Loucy (cell line): ENCODE results near the gene OR1F1.

Source experiments
- H2AFZ ChIP-seq: fragments of 200-600 bp; sonication (generic); 2 replicates; pipeline ENCODE4 v1.6.0; 2016; ENCODE audit warnings: antibody characterized with exemption, mild to moderate bottlenecking, low read length, moderate library complexity
- H3F3A ChIP-seq: fragments of 200-600 bp; 2 replicates; pipeline ENCODE4 v1.6.0; 2016; ENCODE audit warnings: antibody characterized with exemption, low read depth, mild to moderate bottlenecking
- H3K27me3 ChIP-seq: fragments of 200-600 bp; sonication (generic); 2 replicates; pipeline ENCODE4 v1.6.1; 2014; ENCODE audit warnings: low read length, mild to moderate bottlenecking; ENCODE audit not compliant: insufficient read depth, poor library complexity, severe bottlenecking
- H3K36me3 ChIP-seq: fragments of 200-600 bp; sonication (generic); 2 replicates; pipeline ENCODE4 v1.6.1; 2016; ENCODE audit warnings: low read length; ENCODE audit not compliant: insufficient read depth
- H3K4me1 ChIP-seq: fragments of 200-600 bp; sonication (generic); 2 replicates; pipeline ENCODE4 v1.5.1; 2014; ENCODE audit warnings: low read length, mild to moderate bottlenecking; ENCODE audit not compliant: insufficient read depth, poor library complexity, severe bottlenecking
- H3K4me2 ChIP-seq: fragments of 200-600 bp; sonication (generic); 2 replicates; pipeline ENCODE4 v1.6.0; 2014; ENCODE audit warnings: antibody characterized with exemption, low read length, low read depth, mild to moderate bottlenecking; ENCODE audit not compliant: poor library complexity, severe bottlenecking
- H3K4me3 ChIP-seq: fragments of 200-600 bp; sonication (generic); 2 replicates; pipeline ENCODE4 v1.5.1; 2014; ENCODE audit warnings: low read length, mild to moderate bottlenecking, mixed read lengths; ENCODE audit not compliant: poor library complexity, severe bottlenecking
- H3K79me2 ChIP-seq: fragments of 200-600 bp; sonication (generic); 2 replicates; pipeline ENCODE4 v1.6.1; 2014; ENCODE audit warnings: low read length; ENCODE audit not compliant: insufficient read depth
- H3K9ac ChIP-seq: fragments of 200-600 bp; sonication (generic); 2 replicates; pipeline ENCODE4 v1.6.0; 2014; ENCODE audit warnings: mild to moderate bottlenecking, low read depth, low read length, moderate library complexity; ENCODE audit not compliant: poor library complexity, severe bottlenecking
- H3K9me2 ChIP-seq: fragments of 200-600 bp; sonication (generic); replicated peaks from 2 replicates; pipeline ENCODE4 v1.6.1; 2016; ENCODE audit warnings: low read depth, low read length, mixed read lengths
- H3K9me3 ChIP-seq: fragments of 200-600 bp; sonication (generic); 2 replicates; pipeline ENCODE4 v1.6.1; 2014; ENCODE audit warnings: mild to moderate bottlenecking, antibody characterized with exemption, low read length, low read depth; ENCODE audit not compliant: insufficient read depth
- H4K20me1 ChIP-seq: fragments of 200-600 bp; sonication (generic); 2 replicates; pipeline ENCODE4 v1.6.0; 2014; ENCODE audit warnings: antibody characterized with exemption, low read length, mild to moderate bottlenecking; ENCODE audit not compliant: insufficient read depth, poor library complexity, severe bottlenecking
- EZH2phosphoT487 ChIP-seq: fragments of 200-600 bp; IDR thresholded peaks from 2 replicates; pipeline ENCODE4 v1.6.1; 2018; ENCODE audit warnings: antibody characterized with exemption, mild to moderate bottlenecking, moderate library complexity, borderline replicate concordance
- TF ChIP-seq, protein P1 (sequence below): fragments of 200-600 bp; sonication (generic); conservative IDR thresholded peaks from 2 replicates; pipeline ENCODE4 v1.5.1; 2014; ENCODE audit warnings: mild to moderate bottlenecking, antibody characterized with exemption, low read length

OR1F1 gene

DNA sequence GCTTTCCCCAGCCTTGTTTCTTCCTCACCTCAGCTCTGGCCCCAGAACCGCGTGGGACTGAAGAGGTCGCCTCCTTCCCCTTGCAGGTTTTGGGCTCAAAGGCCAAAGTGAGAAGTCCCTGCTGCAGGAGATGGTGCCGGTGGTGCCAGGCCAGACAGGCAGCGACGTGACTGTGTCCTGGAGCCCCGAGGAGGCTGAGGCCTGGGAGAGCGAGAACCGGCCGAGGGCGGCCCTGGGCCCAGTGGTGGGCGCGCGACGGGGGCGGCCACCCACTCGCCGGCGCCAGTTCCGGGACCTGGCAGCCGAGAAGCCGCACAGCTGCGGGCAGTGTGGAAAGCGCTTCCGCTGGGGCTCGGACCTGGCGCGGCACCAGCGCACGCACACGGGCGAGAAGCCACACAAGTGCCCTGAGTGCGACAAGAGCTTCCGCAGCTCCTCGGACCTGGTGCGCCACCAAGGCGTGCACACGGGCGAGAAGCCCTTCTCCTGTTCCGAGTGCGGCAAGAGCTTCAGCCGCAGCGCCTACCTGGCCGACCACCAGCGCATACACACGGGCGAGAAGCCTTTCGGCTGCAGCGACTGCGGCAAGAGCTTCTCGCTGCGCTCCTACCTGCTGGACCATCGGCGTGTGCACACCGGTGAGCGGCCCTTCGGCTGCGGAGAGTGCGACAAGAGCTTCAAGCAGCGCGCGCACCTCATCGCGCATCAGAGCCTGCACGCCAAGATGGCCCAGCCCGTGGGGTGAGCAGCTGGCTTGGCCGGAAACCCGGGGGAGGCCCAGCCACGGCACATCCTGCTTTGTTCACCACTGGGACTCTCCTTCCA, 47.2 kb upstream of the OR1F1 start:
- no peaks in the 10 kb centered on the region for H3F3A ChIP-seq
- no peaks in the 10 kb centered on the region for H3K9me2 ChIP-seq
- no peak overlapping the region for H3K4me2 ChIP-seq
- no peak overlapping the region for H2AFZ ChIP-seq
- H4K20me1 ChIP-seq = no peaks in the 10 kb centered on the region
- H3K9ac ChIP-seq = no peak overlapping the region
- no peaks in the 10 kb centered on the region for H3K4me1 ChIP-seq
- no peak for TF ChIP-seq EZH2phosphoT487
- TF ChIP-seq, protein P1, sequence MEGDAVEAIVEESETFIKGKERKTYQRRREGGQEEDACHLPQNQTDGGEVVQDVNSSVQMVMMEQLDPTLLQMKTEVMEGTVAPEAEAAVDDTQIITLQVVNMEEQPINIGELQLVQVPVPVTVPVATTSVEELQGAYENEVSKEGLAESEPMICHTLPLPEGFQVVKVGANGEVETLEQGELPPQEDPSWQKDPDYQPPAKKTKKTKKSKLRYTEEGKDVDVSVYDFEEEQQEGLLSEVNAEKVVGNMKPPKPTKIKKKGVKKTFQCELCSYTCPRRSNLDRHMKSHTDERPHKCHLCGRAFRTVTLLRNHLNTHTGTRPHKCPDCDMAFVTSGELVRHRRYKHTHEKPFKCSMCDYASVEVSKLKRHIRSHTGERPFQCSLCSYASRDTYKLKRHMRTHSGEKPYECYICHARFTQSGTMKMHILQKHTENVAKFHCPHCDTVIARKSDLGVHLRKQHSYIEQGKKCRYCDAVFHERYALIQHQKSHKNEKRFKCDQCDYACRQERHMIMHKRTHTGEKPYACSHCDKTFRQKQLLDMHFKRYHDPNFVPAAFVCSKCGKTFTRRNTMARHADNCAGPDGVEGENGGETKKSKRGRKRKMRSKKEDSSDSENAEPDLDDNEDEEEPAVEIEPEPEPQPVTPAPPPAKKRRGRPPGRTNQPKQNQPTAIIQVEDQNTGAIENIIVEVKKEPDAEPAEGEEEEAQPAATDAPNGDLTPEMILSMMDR = no peak
- H3K36me3 ChIP-seq = no peaks in the 10 kb centered on the region
- H3K9me3 ChIP-seq = no peaks in the 10 kb centered on the region
- H3K4me3 ChIP-seq = no peak overlapping the region
- H3K27me3 ChIP-seq = no peaks in the 10 kb centered on the region
- peaks cover 8% of the 10 kb centered on the region; the same call in 1 of the 2 replicates for H3K79me2 ChIP-seq

DNA sequence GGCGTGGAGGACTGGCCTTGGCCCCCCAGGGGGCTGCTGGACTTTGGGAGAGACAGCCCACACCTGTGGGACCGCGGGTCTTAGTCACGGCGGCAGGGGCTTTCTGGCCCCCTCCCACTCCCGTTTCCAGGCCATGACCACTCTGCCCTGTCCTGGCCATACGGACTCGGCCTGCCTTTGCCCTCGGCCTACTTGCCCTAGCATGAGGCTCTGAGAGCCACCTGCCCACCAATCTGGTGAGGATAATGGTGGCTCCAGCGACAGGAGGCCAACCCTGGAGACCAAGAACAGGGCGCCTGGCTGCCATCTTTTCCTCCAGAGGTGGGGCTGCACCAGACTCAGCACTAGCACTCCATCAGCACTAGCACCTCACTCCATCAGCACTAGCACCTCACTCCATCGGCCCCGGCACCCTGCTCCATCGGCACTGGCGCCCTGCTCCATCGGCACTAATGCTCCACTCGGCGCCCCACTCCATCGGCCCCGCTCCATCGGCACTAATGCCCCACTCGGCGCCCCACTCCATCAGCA, 46.2 kb upstream of the OR1F1 start:
- Histone ChIP-seq H3K4me3 (no peak overlapping the region), H3K9ac (no peak overlapping the region), H3K4me2 (no peak overlapping the region), H3K4me1 (no peaks in the 10 kb centered on the region), H3K9me2 (no peaks in the 10 kb centered on the region), H3K27me3 (no peaks in the 10 kb centered on the region), H3K79me2 (peaks cover 3% of the 10 kb centered on the region; the same call in 1 of the 2 replicates), H2AFZ (no peak overlapping the region), H3F3A (no peaks in the 10 kb centered on the region), H4K20me1 (no peaks in the 10 kb centered on the region), H3K9me3 (no peaks in the 10 kb centered on the region), H3K36me3 (no peaks in the 10 kb centered on the region)
- TF ChIP-seq EZH2phosphoT487 = no peak
- TF ChIP-seq, protein P1 = no peak

DNA sequence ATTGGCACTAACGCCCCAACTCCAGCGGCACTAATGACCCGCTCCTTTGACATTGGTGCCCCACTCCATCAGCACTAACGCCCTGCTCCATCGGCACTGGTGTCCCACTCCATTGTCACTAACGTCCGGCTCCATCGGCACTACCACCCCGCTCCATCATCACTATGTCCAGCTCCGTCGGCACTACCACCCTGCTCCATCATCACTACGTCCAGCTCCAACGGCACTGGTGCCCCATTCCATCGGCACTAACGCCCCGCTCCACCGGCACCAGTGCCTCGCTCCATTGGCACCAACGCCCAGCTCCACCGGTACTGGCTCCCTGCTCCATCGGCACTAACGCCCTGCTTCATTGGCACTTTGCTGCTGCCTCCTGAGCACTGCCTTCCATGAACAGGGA, 45.7 kb upstream of the OR1F1 start:
- no peak overlapping the region for H2AFZ ChIP-seq

More for the DNA sequence above, 45.7 kb upstream of the OR1F1 start:
- H3K9me2 ChIP-seq = no peaks in the 10 kb centered on the region
- no peak for TF ChIP-seq EZH2phosphoT487
- TF ChIP-seq, protein P1 = no peak
- H3K9me3 ChIP-seq = no peaks in the 10 kb centered on the region
- no peak overlapping the region for H3K9ac ChIP-seq
- H3K4me2 ChIP-seq = no peak overlapping the region
- no peaks in the 10 kb centered on the region for H3F3A ChIP-seq
- H4K20me1 ChIP-seq = no peaks in the 10 kb centered on the region
- H3K79me2 ChIP-seq = no peaks in the 10 kb centered on the region
- H3K36me3 ChIP-seq = no peaks in the 10 kb centered on the region
- no peaks in the 10 kb centered on the region for H3K4me1 ChIP-seq
- no peak overlapping the region for H3K4me3 ChIP-seq
- H3K27me3 ChIP-seq = no peaks in the 10 kb centered on the region
